Fibroblast of villous mesenchyme (primary cell): ENCODE data around the gene POLG. TPM values are rescaled to one million over a fixed set of nuclear protein-coding genes. Genes with fewer than 3 reads are reported as not detected.
A peak's percentile ranks its signal among the peaks of the same experiment; 100 is the strongest.

Experiments
- DNase-seq: peaks from one replicate; pipeline ENCODE4 v3.0.0-alpha.2; 2010; ENCODE audit warnings: low read depth
- H3K4me3 ChIP-seq: 2 replicates; pipeline ENCODE4 v1.5.1; 2011; ENCODE audit warnings: low read depth, mild to moderate bottlenecking, low read length
- total RNA-seq: library from RNA; depleted of rRNA; stranded (reverse); fragments of >200 nt; gene quantifications from 2 replicates; pipeline ENCODE4 v1.2.3, GENCODE V29; 2012
- TF ChIP-seq, protein P1 (sequence below): IDR thresholded peaks from 2 replicates; pipeline ENCODE4 v1.5.1; 2012; ENCODE audit warnings: low read depth, mild to moderate bottlenecking, low read length; ENCODE audit not compliant: insufficient read depth

The POLG gene
- total RNA-seq, 1 donor: 79.5 TPM

DNA sequence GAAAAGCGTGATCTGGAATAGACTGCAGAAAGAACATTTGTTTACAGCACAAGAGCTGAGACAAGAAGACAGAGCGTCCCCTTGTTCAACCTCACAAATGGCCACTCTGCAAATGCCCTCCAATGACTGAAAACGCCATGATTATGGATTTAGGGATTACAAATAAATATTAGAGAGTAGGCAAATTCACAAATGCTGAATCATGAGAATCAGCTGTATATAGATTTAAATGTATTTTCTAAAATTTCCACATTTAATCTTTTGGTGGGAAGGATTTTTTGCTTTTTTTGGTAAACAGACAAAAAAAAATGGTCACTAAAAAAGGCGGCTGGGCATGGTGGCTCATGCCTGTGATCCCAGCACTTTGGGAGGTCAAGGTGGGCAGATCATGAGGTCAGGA lies 10.6 kb upstream of the POLG start:
- TF ChIP-seq, protein P1, sequence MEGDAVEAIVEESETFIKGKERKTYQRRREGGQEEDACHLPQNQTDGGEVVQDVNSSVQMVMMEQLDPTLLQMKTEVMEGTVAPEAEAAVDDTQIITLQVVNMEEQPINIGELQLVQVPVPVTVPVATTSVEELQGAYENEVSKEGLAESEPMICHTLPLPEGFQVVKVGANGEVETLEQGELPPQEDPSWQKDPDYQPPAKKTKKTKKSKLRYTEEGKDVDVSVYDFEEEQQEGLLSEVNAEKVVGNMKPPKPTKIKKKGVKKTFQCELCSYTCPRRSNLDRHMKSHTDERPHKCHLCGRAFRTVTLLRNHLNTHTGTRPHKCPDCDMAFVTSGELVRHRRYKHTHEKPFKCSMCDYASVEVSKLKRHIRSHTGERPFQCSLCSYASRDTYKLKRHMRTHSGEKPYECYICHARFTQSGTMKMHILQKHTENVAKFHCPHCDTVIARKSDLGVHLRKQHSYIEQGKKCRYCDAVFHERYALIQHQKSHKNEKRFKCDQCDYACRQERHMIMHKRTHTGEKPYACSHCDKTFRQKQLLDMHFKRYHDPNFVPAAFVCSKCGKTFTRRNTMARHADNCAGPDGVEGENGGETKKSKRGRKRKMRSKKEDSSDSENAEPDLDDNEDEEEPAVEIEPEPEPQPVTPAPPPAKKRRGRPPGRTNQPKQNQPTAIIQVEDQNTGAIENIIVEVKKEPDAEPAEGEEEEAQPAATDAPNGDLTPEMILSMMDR: no peak
- no peak overlapping the region for H3K4me3 ChIP-seq
- DNase-seq: no peak

DNA sequence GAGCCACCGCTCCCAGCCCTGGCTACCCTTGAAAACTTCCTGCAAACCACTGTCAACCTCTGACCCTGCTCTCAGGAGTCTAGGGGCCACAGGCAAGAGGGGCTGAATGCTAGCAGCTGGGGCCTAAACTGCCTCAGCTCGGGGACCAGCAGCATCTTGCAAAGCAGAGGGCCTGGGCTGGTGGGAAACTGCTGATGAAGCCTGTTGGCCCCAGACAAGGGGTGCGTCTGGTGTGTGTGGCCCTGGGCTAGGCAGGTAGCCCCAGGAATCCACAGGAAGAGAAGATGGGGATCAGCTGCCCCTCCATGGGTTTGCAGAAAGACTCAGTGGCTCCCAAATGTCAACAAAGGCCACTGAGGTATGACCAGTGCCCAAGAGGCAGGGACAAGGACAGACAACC lies 8.2 kb upstream of the POLG start:
- H3K4me3 ChIP-seq: no peak overlapping the region
- no peak for DNase-seq
- TF ChIP-seq, protein P1: no peak

DNA sequence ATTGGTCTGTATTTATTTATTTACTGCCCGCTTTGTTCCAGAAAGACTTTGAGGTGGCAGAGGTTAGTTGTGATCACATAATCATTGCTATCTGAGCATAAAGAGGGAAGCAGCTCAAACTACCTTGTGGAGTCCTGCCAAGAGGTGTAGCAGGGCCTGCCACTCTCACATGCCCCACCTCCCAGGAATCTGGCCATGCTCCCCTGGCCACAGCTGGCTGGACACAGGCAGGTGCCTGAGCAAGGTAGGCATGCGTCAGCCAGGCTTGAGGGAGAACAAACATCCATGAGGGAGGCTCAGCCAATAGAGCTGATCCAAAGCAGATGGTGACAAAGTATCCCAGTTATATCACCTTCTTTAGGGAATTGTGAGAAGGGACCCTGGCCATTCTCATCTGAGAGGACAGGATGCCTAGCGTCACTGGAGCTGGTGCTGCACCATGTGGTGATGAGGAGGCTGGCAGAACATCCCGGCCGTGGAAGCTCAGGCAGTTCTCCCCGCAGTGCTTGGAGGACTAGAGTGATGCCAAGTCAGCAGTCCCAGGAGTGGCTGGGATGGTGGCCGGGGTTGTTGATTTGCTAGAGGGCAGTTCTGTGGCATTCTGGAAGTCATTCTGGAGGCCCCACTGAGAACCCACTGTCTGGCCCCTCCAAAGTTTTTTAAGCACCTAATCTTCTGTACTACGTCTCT lies 6.8 kb upstream of the POLG start:
- H3K4me3 ChIP-seq: no peak overlapping the region
- TF ChIP-seq, protein P1: no peak
- no peak for DNase-seq

DNA sequence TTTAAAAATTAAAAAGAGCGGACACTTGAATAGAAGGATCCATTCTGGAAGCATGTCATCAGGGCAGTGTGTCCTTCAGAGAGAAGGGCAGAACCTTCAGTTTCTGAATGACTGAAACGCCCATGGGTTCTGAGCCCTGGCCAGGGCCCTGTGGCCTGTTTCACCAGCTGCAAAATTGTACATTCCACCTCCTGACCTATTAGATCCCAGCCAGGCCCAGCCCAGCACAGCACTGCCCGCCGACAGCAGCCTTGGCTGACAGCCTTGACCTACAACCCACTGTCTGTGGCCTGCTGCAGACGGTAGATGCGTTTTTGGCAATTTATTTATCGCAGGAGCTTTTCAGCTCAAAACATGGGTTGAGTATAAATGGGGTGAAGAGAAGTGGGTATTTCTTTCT lies 5.9 kb upstream of the POLG start:
- TF ChIP-seq, protein P1: no peak
- no peak overlapping the region for H3K4me3 ChIP-seq
- peak; percentile 33 for DNase-seq

DNA sequence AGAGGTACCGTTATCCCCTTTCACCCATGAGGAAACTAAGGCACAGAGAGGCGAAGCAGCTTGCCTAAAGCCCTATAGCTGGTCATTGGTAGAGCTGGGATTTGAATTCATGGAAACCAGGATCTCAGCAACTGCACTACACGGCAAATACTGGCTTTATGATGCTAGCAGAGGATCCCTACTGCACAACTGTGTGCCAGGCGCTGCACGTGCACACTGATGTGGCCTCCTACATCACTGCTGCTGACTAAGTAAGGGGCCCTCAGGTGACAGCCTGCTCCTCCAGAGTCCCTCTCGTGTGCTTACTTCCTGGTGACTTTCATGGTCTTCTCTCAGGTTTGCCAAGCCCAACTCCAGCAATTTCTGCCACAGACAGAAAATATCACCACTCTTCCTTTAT lies 3.4 kb upstream of the POLG start:
- H3K4me3 ChIP-seq: no peak overlapping the region
- no peak for DNase-seq
- TF ChIP-seq, protein P1: no peak

DNA sequence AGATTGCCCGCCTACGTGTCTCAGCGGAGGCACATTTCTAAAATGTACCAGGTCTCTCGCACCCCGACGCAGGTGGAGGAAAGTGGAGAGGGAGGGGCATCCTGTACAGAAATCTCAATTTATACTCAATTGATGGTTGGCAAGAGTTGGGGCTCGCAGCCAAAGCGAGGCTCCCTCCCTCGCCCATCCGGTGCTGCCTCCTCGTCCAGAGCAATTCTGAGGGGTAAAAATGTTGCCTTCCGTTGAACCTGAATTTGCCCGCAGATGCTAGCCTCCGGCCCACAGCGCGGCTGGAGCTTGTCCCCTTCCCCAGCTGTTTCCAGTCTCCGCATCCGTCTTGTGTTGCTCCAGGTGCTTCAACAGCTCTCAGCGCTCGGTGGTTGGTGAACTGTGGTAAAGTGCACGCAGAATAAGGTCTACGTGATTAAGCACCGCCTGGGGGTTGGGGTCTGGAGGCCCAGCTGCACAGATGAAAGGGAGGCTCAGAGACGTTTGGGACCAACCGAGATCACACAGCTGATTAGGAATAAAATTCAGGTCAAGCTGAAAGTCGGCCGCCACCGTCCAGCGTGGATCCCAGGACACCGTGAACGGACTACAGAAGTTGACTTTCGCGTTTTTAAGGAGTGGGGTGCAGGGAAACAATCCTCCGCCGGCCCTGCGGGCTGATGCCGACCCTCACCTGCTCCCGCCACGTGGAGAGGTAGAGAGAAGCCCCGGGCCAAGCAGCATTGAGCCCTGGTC lies 846 bp upstream of the POLG start:
- DNase-seq: no peak
- peak overlapping the region; percentile 60 for H3K4me3 ChIP-seq
- TF ChIP-seq, protein P1: no peak
